ENCODE measurements around the gene RTN4R.

GRCh38 chr22:20315337-20316216 is 47.5 kb upstream of the RTN4R start:
- no peak for TF ChIP-seq CTCF (IDR thresholded peaks at IDR 0.05)
- no peak for TF ChIP-seq POLR2A (IDR thresholded peaks at IDR 0.05; ENCODE audit: low read depth)
- no peak for TF ChIP-seq POLR2AphosphoS5 (IDR thresholded peaks at IDR 0.05)
